WTC11 (cell line): ENCODE measurements around the gene TTC28. TPM values are rescaled to one million over a fixed set of nuclear protein-coding genes. Genes with fewer than 3 reads are reported as not detected.

Experiments used
- ATAC-seq: fragments of 200-7000 bp; cut with Tn5 transposase; 2 replicates; pipeline ENCODE4 v1.10.0; 2021; ENCODE audit warnings: mild to moderate bottlenecking, moderate library complexity
- CTCF ChIA-PET: fragments of 300-600 bp; sonication (Branson Sonifier 250); formaldehyde crosslinking; loops from one replicate; lab custom pipeline; 2021; ENCODE audit warnings: antibody characterized with exemption; lab: Charles Lee
- POLR2A ChIA-PET: fragments of 350-600 bp; sonication (Branson Sonifier 250); formaldehyde crosslinking; loops from one replicate; lab custom pipeline; 2021; ENCODE audit warnings: antibody characterized with exemption; lab: Charles Lee
- DNase-seq: peaks from one replicate; pipeline ENCODE4 v3.0.0; 2021; ENCODE audit warnings: low spot score
- H3K27ac Mint-ChIP-seq: 2 replicates; pipeline ENCODE4 v1.8.0; 2021; ENCODE audit warnings: mixed read lengths
- H3K27me3 Mint-ChIP-seq: 2 replicates; pipeline ENCODE4 v1.8.0; 2021; ENCODE audit warnings: low read depth, mild to moderate bottlenecking, moderate library complexity, mixed read lengths
- H3K36me3 Mint-ChIP-seq: 2 replicates; pipeline ENCODE4 v1.8.0; 2021; ENCODE audit warnings: mixed read lengths
- H3K4me1 Mint-ChIP-seq: 2 replicates; pipeline ENCODE4 v1.8.0; 2022; ENCODE audit warnings: mixed read lengths
- H3K4me3 Mint-ChIP-seq: 2 replicates; pipeline ENCODE4 v1.8.0; 2021; ENCODE audit warnings: mild to moderate bottlenecking, moderate library complexity, mixed read lengths
- H3K9me3 Mint-ChIP-seq: 2 replicates; pipeline ENCODE4 v1.8.0; 2021; ENCODE audit warnings: mixed read lengths
- CREM ChIP-seq: sonication (generic); formaldehyde crosslinking; IDR thresholded peaks from 2 replicates; pipeline ENCODE4 v1.8.1; 2022; ENCODE audit warnings: mild to moderate bottlenecking, missing genetic modification reagents, moderate library complexity
- FOXK1 ChIP-seq: sonication (generic); formaldehyde crosslinking; IDR thresholded peaks from 2 replicates; pipeline ENCODE4 v1.8.0; 2022; ENCODE audit warnings: mild to moderate bottlenecking, moderate library complexity, missing genetic modification reagents
- NFYB ChIP-seq: sonication (generic); formaldehyde crosslinking; conservative IDR thresholded peaks from 2 replicates; pipeline ENCODE4 v1.8.0; 2022; ENCODE audit warnings: low read depth, missing genetic modification reagents
- NR1H2 ChIP-seq: sonication (generic); formaldehyde crosslinking; IDR thresholded peaks from 2 replicates; pipeline ENCODE4 v1.9.0; 2021; ENCODE audit warnings: mild to moderate bottlenecking, moderate library complexity, missing genetic modification reagents
- SP1 ChIP-seq: sonication (generic); formaldehyde crosslinking; conservative IDR thresholded peaks from 2 replicates; pipeline ENCODE4 v1.8.1; 2022; ENCODE audit warnings: missing genetic modification reagents
- ZNF423 ChIP-seq: fragments of 250-450 bp; sonication (Bioruptor Pico); IDR thresholded peaks from 2 replicates; pipeline ENCODE4 v2.1.2; 2022; ENCODE audit warnings: mild to moderate bottlenecking, moderate library complexity
- total RNA-seq: library from RNA; stranded (reverse); gene quantifications from 3 replicates; pipeline ENCODE4 v1.2.3, GENCODE V29; 2021
- TF ChIP-seq, protein P1 (sequence below): sonication (generic); formaldehyde crosslinking; IDR thresholded peaks from 2 replicates; pipeline ENCODE4 v1.8.0; 2022; ENCODE audit warnings: missing genetic modification reagents
- TF ChIP-seq, protein P2 (sequence below): sonication (generic); formaldehyde crosslinking; IDR thresholded peaks from 2 replicates; pipeline ENCODE4 v1.8.0; 2022; ENCODE audit warnings: mild to moderate bottlenecking, missing genetic modification reagents
- TF ChIP-seq, protein P3 (sequence below): sonication (generic); formaldehyde crosslinking; IDR thresholded peaks from 2 replicates; pipeline ENCODE4 v1.8.1; 2023; ENCODE audit warnings: mild to moderate bottlenecking, missing genetic modification reagents, moderate library complexity
- TF ChIP-seq, protein P4 (sequence below): sonication (generic); formaldehyde crosslinking; IDR thresholded peaks from 2 replicates; pipeline ENCODE4 v1.8.1; 2022; ENCODE audit warnings: low read depth, missing genetic modification reagents, borderline replicate concordance

The TTC28 gene
- total RNA-seq, 1 experiment from 2014 or later, result 13.0 TPM

DNA sequence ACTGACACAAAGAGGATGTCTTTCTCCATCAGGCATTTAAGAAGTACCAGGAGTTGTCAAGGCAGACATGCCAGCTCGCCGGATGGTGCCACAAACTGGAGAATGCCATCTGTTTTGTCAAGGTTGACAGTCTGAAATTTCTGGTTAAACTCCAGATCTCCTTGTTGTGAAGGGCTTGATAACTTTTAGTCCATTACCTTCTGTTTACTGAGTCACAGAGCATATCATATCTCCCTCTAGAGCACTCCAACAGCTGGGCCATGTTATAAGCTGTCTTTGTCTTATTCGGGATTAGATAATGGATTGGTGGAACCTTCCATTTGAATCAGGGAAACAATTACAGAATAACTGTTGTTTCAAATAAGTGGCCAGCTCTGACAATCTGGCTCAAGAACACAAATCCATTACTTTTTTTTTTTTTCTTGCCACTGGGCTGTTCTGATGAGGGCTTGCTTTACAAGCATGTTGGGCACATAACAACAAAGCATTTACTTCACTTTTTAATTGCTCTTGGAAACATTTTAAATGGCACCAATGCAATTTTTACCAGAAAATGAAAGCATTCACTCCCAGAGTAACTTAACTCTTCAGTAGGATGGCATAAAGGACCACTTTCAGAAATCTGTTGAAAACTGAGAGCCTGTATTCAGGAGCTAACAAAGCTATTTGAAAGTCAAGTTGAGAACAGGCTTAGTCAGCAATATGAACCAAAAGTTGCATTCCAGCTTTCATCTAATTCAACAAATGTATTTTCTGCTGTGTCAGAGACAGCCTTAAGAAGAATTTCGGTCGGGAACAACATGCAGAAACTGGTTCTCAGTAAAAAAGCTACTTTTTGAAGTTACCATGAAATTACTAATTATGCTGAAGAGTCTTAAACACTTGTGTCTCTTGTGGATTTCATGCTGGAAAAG, 533.0 kb downstream of the TTC28 start (continued):
- TF ChIP-seq, protein P1, sequence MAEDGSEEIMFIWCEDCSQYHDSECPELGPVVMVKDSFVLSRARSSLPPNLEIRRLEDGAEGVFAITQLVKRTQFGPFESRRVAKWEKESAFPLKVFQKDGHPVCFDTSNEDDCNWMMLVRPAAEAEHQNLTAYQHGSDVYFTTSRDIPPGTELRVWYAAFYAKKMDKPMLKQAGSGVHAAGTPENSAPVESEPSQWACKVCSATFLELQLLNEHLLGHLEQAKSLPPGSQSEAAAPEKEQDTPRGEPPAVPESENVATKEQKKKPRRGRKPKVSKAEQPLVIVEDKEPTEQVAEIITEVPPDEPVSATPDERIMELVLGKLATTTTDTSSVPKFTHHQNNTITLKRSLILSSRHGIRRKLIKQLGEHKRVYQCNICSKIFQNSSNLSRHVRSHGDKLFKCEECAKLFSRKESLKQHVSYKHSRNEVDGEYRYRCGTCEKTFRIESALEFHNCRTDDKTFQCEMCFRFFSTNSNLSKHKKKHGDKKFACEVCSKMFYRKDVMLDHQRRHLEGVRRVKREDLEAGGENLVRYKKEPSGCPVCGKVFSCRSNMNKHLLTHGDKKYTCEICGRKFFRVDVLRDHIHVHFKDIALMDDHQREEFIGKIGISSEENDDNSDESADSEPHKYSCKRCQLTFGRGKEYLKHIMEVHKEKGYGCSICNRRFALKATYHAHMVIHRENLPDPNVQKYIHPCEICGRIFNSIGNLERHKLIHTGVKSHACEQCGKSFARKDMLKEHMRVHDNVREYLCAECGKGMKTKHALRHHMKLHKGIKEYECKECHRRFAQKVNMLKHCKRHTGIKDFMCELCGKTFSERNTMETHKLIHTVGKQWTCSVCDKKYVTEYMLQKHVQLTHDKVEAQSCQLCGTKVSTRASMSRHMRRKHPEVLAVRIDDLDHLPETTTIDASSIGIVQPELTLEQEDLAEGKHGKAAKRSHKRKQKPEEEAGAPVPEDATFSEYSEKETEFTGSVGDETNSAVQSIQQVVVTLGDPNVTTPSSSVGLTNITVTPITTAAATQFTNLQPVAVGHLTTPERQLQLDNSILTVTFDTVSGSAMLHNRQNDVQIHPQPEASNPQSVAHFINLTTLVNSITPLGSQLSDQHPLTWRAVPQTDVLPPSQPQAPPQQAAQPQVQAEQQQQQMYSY (CRISPR knock-in tag), result no peak

DNA sequence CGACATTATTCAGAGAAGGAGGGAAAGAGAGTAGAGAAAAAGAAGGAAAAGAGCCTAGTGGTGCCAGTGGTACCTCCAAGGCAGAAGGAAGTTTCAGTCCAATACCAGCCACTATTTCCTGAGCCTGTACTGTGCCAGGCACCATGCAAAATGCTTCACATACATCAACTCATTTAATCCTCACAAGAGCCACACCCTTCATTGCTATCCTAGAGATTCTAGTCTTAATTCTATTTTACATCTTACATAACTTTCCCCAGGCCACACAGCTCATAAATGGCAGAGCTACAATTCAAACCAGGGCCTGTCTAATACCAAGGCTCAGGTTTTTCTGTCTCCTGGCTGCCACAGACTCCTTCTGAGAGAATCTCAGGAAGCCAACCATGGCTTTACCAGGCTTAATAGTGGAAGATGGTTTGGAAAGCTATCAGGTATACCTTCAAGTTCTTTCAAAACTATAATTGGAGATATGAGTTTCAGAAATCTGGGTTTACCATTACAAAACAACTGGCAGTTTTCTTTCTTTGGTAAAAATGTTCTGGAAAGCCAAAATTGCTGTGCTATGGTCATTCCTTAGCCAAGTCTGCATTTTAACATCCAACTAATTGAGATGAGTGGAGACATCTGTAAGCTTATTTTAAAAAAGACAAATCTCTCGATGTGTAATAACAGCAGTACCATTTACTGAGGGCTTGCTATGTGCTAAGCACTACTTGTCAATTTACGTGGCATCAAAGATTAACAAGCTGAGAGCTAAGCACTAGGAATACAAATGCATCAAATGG, 535.5 kb downstream of the TTC28 start:
- H3K4me3 Mint-ChIP-seq, result no peak overlapping the region
- H3K27ac Mint-ChIP-seq, result no peak overlapping the region
- H3K9me3 Mint-ChIP-seq, result no peaks in the 10 kb centered on the region
- peaks cover 24% of the 10 kb centered on the region for H3K4me1 Mint-ChIP-seq
- TF ChIP-seq, protein P2, sequence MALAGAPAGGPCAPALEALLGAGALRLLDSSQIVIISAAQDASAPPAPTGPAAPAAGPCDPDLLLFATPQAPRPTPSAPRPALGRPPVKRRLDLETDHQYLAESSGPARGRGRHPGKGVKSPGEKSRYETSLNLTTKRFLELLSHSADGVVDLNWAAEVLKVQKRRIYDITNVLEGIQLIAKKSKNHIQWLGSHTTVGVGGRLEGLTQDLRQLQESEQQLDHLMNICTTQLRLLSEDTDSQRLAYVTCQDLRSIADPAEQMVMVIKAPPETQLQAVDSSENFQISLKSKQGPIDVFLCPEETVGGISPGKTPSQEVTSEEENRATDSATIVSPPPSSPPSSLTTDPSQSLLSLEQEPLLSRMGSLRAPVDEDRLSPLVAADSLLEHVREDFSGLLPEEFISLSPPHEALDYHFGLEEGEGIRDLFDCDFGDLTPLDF, result no peak
- DNase-seq (no peak), ATAC-seq (no peak)
- CTCF ChIA-PET, result interaction anchor here (0.6 to 1.7 kb wide), 3 partner anchors 31 to 771 kb away, joined by 3 to 5 read pairs (median 4); no protein-coding TSS in a partner anchor
- H3K27me3 Mint-ChIP-seq, result no peaks in the 10 kb centered on the region
- no peaks in the 10 kb centered on the region for H3K36me3 Mint-ChIP-seq
- POLR2A ChIA-PET, result no interaction called here

DNA sequence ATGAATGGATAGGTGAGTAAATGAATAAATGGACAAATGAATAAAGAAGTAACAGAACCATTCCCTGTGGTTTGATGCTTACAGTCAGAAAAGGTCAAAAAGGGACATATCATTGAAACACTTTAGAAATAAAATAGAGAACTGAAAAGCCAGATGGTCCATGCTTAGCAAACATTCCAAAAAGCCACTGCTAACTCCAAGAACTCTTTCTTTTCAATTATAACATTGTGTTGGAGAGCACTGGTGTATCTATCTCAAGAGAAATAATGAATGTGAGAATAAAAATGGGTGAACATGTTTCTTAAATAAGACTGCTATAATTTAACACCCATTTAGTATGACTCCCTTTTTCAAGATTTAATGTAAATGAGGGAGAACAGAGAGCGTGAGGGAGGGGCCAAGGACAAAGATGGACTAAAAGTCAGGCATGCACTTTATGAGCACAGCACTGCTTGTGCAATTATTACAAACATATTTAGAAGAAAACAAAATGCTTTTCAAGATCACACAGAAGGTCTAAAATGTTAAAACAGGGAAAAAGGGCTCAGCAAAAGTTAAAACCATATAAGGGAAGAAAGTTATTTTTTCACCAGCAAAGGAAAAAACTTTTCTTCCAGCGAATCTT, 536.3 kb downstream of the TTC28 start:
- TF ChIP-seq SP1, result no peak
- Mint-ChIP-seq H3K27me3 (no peaks in the 10 kb centered on the region), H3K36me3 (no peaks in the 10 kb centered on the region), H3K9me3 (no peaks in the 10 kb centered on the region), H3K4me1 (peaks cover 32% of the 10 kb centered on the region), H3K4me3 (no peak overlapping the region), H3K27ac (no peak overlapping the region)
- no peak for ATAC-seq
- CTCF ChIA-PET, result no interaction called here
- POLR2A ChIA-PET, result no interaction called here
- DNase-seq, result no peak

DNA sequence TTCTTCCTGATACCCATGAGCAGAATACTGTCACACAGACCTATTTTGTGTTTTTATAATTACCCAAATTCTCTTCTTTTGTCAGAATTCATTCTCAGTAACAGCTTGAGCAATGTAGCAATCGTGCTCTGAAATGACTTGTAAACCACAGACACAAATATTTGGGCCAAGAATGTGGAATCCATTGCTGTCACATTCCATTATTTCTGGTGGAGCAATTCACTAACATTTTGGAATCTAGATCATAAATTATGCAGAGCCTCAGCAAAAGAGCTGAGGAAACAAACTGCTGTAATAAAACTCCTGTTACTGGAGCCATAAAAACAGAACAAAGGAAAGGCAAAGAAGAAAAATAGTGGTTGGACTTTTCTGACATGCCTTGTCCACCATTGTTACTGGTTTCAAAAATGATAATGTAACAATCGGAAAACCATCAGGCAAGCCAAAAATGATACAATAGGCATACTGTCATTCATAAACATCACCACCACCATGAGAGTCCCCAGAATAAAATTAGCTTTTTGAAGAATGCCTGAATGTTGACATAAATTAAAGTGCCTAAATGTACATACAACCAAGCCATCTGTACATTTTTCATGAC, 537.2 kb downstream of the TTC28 start:
- TF ChIP-seq, protein P3, sequence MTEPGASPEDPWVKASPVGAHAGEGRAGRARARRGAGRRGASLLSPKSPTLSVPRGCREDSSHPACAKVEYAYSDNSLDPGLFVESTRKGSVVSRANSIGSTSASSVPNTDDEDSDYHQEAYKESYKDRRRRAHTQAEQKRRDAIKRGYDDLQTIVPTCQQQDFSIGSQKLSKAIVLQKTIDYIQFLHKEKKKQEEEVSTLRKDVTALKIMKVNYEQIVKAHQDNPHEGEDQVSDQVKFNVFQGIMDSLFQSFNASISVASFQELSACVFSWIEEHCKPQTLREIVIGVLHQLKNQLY (CRISPR knock-in tag), result no peak
- TF ChIP-seq NR1H2 (CRISPR knock-in tag) (no peak), NFYB (CRISPR knock-in tag) (no peak), FOXK1 (CRISPR knock-in tag) (no peak), CREM (CRISPR knock-in tag) (no peak), ZNF423 (CRISPR knock-in tag) (no peak)
- TF ChIP-seq, protein P4, sequence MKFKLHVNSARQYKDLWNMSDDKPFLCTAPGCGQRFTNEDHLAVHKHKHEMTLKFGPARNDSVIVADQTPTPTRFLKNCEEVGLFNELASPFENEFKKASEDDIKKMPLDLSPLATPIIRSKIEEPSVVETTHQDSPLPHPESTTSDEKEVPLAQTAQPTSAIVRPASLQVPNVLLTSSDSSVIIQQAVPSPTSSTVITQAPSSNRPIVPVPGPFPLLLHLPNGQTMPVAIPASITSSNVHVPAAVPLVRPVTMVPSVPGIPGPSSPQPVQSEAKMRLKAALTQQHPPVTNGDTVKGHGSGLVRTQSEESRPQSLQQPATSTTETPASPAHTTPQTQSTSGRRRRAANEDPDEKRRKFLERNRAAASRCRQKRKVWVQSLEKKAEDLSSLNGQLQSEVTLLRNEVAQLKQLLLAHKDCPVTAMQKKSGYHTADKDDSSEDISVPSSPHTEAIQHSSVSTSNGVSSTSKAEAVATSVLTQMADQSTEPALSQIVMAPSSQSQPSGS, result no peak
- DNase-seq (no peak), ATAC-seq (no peak)
- H3K9me3 Mint-ChIP-seq, result no peaks in the 10 kb centered on the region
- H3K27me3 Mint-ChIP-seq, result no peaks in the 10 kb centered on the region
- CTCF ChIA-PET, result no interaction called here
- no peaks in the 10 kb centered on the region for H3K36me3 Mint-ChIP-seq
- H3K27ac Mint-ChIP-seq, result no peak overlapping the region
- H3K4me1 Mint-ChIP-seq, result peaks cover 34% of the 10 kb centered on the region
- no peak overlapping the region for H3K4me3 Mint-ChIP-seq
- POLR2A ChIA-PET, result no interaction called here
